Gastrocnemius medialis (tissue), 4 donors: Measurements from ENCODE around the gene AVP.

Experiments used
- POLR2A ChIP-seq, 2 donors: fragments of 450-650 bp; IDR thresholded peaks; one replicate each; pipeline ENCODE4 v1.6.1; 2017; ENCODE audit warnings: antibody characterized with exemption in 2 of 2, mild to moderate bottlenecking in 2 of 2, moderate library complexity in 2 of 2
- TF ChIP-seq, protein P1 (sequence below), 5 experiments: fragments of 450-650 bp in 3 of 5; fragments of 200-600 bp in 2 of 5; sonication (generic) in 2 of 5; IDR thresholded peaks in 4 of 5; conservative IDR thresholded peaks in 1 of 5; 1 replicate in 4 of 5; 2 replicates in 1 of 5; pipeline ENCODE4 v1.5.1; 2016 to 2019; ENCODE audit warnings: antibody characterized with exemption in 5 of 5, mild to moderate bottlenecking in 3 of 5, moderate library complexity in 3 of 5

DNA sequence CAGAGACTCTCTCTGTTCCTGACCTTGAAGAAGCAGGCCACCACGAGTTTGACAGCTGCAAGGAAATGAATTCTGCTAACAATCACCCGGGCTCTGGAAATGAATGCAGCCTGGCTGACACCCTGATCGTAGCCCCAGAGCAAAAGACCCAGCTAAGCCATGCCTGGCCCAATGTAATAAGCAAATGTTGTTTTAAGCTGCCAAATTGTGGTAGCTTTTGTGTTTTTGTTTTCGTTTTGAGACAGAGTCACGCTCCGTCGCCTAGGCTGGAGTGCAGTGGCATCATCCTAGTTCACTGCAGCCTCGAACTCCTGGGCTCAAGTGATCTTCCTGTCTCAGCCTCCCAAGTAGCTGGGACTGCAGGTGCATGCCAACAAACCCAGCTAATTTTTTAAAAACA is 16.4 kb downstream of the AVP start:
- TF ChIP-seq, protein P1, sequence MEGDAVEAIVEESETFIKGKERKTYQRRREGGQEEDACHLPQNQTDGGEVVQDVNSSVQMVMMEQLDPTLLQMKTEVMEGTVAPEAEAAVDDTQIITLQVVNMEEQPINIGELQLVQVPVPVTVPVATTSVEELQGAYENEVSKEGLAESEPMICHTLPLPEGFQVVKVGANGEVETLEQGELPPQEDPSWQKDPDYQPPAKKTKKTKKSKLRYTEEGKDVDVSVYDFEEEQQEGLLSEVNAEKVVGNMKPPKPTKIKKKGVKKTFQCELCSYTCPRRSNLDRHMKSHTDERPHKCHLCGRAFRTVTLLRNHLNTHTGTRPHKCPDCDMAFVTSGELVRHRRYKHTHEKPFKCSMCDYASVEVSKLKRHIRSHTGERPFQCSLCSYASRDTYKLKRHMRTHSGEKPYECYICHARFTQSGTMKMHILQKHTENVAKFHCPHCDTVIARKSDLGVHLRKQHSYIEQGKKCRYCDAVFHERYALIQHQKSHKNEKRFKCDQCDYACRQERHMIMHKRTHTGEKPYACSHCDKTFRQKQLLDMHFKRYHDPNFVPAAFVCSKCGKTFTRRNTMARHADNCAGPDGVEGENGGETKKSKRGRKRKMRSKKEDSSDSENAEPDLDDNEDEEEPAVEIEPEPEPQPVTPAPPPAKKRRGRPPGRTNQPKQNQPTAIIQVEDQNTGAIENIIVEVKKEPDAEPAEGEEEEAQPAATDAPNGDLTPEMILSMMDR (IDR thresholded peaks at IDR 0.05 in 4 of 5, conservative IDR thresholded peaks at IDR 0.05 in 1 of 5): no peak
- no peak for TF ChIP-seq POLR2A (IDR thresholded peaks at IDR 0.05)
